Naive thymus-derived CD4-positive, alpha-beta T cell (primary cell): Measurements from ENCODE around the gene ACOT9. TPM values are rescaled to one million over a fixed set of nuclear protein-coding genes. Genes with fewer than 3 reads are reported as not detected.

Experiments
- polyA plus RNA-seq, 2 donors: library from polyadenylated mRNA; unstranded; fragments of 300-500 nt; fragmentation: Illumina TruSeq; gene quantifications; one replicate each; pipeline ENCODE4 v1.2.3, GENCODE V29; 2021
- total RNA-seq, 6 experiments: library from RNA in 5 of 6; stranded (reverse) in 5 of 6; gene quantifications; 1 replicate in 5 of 6; 2 replicates in 1 of 6; pipeline ENCODE4 v1.2.3 and lab custom pipeline; 2021 to 2026

Gene ACOT9
- total and polyA plus RNA-seq, 7 experiments from 2014 or later, result 5.9 to 40.1 (median 9.0) TPM

Other genes starting within 250 kb of the ACOT9 start
- 10 to 100 TPM in 4 of 5 experiments, 1 to 10 TPM in 1; 8.0 to 33.3 (median 12.1) TPM for gene PRDX4, start 75.8 kb downstream of the ACOT9 start, total RNA-seq
- gene PRDX4, start 75.8 kb downstream of the ACOT9 start, polyA plus RNA-seq, result 10 to 100 TPM; 42.5 to 43.9 TPM
- gene SAT1, start 39.9 kb upstream of the ACOT9 start, total RNA-seq, result 1,000 to 10,000 TPM in 1 of 5 experiments, 100 to 1,000 TPM in 3, 10 to 100 TPM in 1; 68.4 to 1,059 (median 127) TPM
- gene SAT1, start 39.9 kb upstream of the ACOT9 start, polyA plus RNA-seq, result 10 to 100 TPM; 67.9 to 75.8 TPM
- 10 to 100 TPM in 2 of 5 experiments, 1 to 10 TPM in 3; 5.4 to 19.2 (median 7.5) TPM for gene APOO, start 164.7 kb upstream of the ACOT9 start, total RNA-seq
- 10 to 100 TPM; 16.2 to 21.2 TPM for gene APOO, start 164.7 kb upstream of the ACOT9 start, polyA plus RNA-seq
- not detected for gene CXorf58, start 164.7 kb upstream of the ACOT9 start, total RNA-seq
- gene CXorf58, start 164.7 kb upstream of the ACOT9 start, polyA plus RNA-seq, result not detected